ENCODE measurements around the gene ZCCHC10.
"Not testable (repeated sequence)": the region's sequence is repeated elsewhere in the genome, so short reads cannot be mapped to it uniquely, and the experiment has no call there.

ZCCHC10 gene

GRCh38 chr5:132999246-132999645 is 27.1 kb downstream of the ZCCHC10 start:
- no peak for DNase-seq (ENCODE audit: low read depth, low spot score)
- H3K4me3 ChIP-seq (ENCODE audit: low read depth, low read length), result no peak overlapping the region
- no peak for TF ChIP-seq CTCF (IDR thresholded peaks at IDR 0.05; ENCODE audit: low read depth, low read length)
- in situ Hi-C loops (cut with HindIII; ENCODE audit: low sequenced_read_pairs), result no loop called here

- no peak overlapping the region for H3K4me3 ChIP-seq (ENCODE audit: low read depth, low read length)
- DNase-seq (ENCODE audit: low read depth, low spot score), result no peak
- TF ChIP-seq CTCF (IDR thresholded peaks at IDR 0.05; ENCODE audit: low read depth, low read length), result no peak
- in situ Hi-C loops (cut with HindIII; ENCODE audit: low sequenced_read_pairs), result no loop called here
Measured at GRCh38 chr5:132998556-132998955, 27.8 kb downstream of the ZCCHC10 start.

GRCh38 chr5:132996307-132996706 is 30.0 kb downstream of the ZCCHC10 start:
- no peak overlapping the region for H3K4me3 ChIP-seq (ENCODE audit: low read depth, low read length)
- no peak for DNase-seq (ENCODE audit: low read depth, low spot score)
- in situ Hi-C loops (cut with HindIII; ENCODE audit: low sequenced_read_pairs), result no loop called here
- no peak for TF ChIP-seq CTCF (IDR thresholded peaks at IDR 0.05; ENCODE audit: low read depth, low read length)

- no peak overlapping the region for H3K4me3 ChIP-seq (ENCODE audit: low read depth, low read length)
- DNase-seq (ENCODE audit: low read depth, low spot score), result no peak
- in situ Hi-C loops (cut with HindIII; ENCODE audit: low sequenced_read_pairs), result no loop called here
- TF ChIP-seq CTCF (IDR thresholded peaks at IDR 0.05; ENCODE audit: low read depth, low read length), result no peak
Measured at GRCh38 chr5:132987531-132988408, 38.6 kb downstream of the ZCCHC10 start.

GRCh38 chr5:132982971-132983370 is 43.4 kb downstream of the ZCCHC10 start:
- DNase-seq (ENCODE audit: low read depth, low spot score); in situ Hi-C loops (cut with HindIII; ENCODE audit: low sequenced_read_pairs); H3K4me3 ChIP-seq (ENCODE audit: low read depth, low read length): not testable (repeated sequence)

GRCh38 chr5:132981288-132981687 is 45.1 kb downstream of the ZCCHC10 start:
- DNase-seq (ENCODE audit: low read depth, low spot score), result no peak
- no peak for TF ChIP-seq CTCF (IDR thresholded peaks at IDR 0.05; ENCODE audit: low read depth, low read length)

GRCh38 chr5:132979976-132980375 is 46.4 kb downstream of the ZCCHC10 start:
- no peak for TF ChIP-seq CTCF (IDR thresholded peaks at IDR 0.05; ENCODE audit: low read depth, low read length)
- DNase-seq (ENCODE audit: low read depth, low spot score), result no peak
- in situ Hi-C loops (cut with HindIII; ENCODE audit: low sequenced_read_pairs), result no loop called here
- no peak overlapping the region for H3K4me3 ChIP-seq (ENCODE audit: low read depth, low read length)

More at GRCh38 chr5:132981288-132981687, 45.1 kb downstream of the ZCCHC10 start:
- H3K4me3 ChIP-seq (ENCODE audit: low read depth, low read length), result no peak overlapping the region
- in situ Hi-C loops (cut with HindIII; ENCODE audit: low sequenced_read_pairs), result no loop called here

Data from astrocyte of the spinal cord (primary cell).